ENCODE measurements around the gene TBC1D3E.
"Not testable (repeated sequence)": the region's sequence is repeated elsewhere in the genome, so short reads cannot be mapped to it uniquely, and the experiment has no call there.

The TBC1D3E gene

DNA sequence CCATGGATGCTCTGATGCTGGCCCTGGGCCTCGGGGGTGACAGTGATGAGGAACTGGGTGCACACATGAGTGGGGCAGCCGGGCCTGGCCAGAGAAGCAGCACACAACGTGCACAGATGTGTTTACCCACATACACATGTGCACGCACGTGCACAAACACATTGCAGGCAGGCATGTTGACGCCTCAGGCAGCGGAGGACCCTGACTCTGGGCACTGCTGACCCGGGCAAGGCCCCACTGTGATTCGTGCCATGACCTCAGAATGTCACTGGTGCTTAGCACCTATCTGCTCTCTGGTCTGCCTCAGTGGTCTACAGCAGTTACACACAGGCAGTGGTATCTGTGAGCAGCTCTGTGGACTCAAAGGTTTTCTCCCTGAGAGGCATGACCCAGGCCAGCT lies at the start of gene TBC1D3E:
Gene TBC1D3E (plus strand): TSS at position 301 of the 400 bp plus-strand sequence. CDS start 1,545 bp downstream, outside the sequence.
- not testable (repeated sequence) for DNase-seq (ENCODE audit: low read depth in 2 of 2)

DNA sequence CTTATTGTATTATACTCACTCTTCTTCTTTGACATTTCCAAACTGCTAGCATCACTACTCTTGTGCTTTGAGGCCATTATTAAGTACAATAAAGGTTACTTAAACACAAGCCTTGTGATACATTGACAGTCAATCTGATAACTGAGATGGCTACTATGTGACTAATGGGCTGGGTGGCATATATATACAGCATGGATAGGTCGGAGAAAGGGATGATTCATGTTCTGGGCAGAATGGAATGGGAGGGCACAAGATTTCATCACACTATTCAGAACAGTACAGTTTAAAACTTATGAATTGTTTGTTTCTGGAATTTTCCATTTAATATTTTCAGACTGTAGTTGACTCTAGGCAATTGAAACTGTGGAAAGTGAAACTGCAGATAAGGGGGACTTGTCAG lies 40.4 kb upstream of the TBC1D3E start:
- not testable (repeated sequence) for DNase-seq (ENCODE audit: low read depth in 2 of 2)

DNA sequence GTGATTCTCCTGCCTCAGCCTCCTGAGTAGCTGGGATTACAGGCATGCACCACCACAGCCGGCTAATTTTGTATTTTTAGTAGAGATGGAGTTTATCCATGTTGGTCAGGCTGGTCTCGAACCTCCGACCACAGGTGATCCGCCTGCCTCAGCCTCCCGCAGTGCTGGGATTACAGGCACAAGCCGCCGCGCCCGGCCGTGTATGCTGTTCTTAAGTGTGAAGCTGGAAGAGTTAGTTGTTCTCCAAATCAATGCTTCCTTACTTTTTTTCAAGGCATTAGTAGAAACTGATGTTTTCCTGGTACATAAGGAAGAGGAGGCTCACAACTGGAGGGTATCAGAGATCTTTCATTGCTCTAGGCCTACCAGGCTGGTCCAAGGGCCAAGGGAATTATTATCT lies 39.6 kb upstream of the TBC1D3E start:
- DNase-seq (ENCODE audit: low read depth in 2 of 2) = not testable (repeated sequence)

DNA sequence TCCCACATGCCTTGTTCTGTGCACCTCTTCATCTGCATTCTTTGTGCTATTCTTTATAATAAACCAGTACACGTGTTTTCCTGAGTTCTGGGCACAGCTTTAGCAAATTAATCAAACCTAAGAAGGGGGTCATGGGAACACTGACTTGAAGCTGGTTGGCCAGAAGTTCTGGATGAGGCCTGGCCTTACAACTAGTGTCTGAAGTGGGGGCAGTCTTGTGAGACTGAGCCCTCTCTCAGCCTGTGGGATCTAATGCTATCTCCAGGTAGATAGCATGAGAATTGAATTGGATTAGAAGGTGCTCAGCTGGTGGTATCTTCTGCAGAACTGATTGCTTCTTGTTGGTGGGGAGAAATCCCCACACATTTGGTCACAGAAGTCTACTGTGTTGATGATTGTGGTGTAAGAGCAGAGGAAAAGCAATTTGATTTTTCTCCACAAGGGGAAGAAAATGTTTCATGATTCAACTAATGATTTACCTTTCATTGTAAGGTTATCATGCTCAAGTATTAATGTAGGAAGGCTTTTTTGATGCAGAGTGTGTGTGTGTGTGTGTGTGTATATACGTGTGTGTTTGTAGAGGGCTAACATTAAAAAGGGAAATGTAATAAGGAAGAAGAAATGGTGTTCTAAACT lies 33.6 kb upstream of the TBC1D3E start:
- not testable (repeated sequence) for DNase-seq (ENCODE audit: low read depth in 2 of 2)

DNA sequence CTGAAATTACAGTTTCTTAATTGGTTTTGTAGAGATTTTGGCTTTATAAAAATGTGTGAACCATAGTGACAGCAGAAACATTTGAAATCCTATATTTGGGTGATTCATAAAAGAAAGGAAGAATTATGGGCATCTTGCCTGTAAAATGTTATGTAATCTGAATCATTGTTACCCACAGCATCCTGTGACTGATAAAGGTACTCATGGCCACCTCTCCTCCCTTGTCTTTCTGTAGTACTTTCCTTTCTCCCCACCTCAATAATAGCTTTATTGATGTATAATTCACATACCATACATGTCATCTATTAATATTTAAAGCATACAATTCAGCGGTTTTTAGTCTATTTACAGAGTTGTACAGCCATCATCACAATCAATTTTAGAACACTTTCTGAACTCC lies 28.5 kb upstream of the TBC1D3E start:
- DNase-seq (ENCODE audit: low read depth in 2 of 2) = not testable (repeated sequence)

DNA sequence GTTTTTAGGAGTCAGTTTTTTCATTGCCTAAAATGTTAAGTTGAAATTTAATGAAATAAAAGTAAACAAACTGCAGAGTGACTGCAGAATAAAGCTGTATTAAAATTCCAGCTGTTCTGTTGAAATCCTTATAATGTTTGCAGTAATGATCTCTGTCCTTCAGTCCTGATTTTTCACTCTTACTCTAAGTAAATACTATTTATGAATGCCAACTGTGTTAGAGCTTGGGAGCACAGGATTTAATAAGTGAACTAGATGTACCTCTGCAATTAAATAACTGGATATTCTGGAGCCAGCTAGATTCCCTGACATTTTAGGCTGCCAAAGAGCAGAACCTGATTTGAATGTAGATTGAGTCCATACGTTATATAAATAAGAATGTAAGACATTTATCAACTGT lies 7.9 kb upstream of the TBC1D3E start:
- DNase-seq (ENCODE audit: low read depth in 2 of 2) = not testable (repeated sequence)

DNA sequence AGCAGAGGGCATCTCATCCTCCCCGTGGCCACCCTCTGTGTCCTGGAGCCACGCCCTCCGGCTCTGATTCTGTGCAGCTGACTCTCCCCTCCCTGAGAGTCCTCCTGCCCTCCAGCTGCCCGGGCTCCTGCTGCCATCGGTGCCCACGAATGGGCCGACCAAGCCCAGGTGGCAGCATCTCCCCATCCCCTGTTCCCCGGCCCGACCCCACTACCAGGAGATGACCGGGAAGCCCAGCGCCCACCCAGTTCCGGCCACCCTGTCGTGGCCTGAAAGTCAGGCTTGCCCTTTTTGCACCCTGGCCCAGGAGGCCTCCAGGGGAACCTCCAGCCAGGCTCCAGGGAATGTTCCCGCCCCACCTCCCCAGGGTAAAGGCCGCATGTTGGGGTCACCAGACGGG lies 7.1 kb downstream of the TBC1D3E start:
- not testable (repeated sequence) for DNase-seq (ENCODE audit: low read depth in 2 of 2)
